Mammary microvascular endothelial cell (primary cell): Measurements from ENCODE around the gene TWSG1. TPM values are rescaled to one million over a fixed set of nuclear protein-coding genes. Genes with fewer than 3 reads are reported as not detected.

ENCODE experiments used
- total RNA-seq: library from RNA; depleted of rRNA; stranded (reverse); fragments of >200 nt; gene quantifications from 2 replicates; pipeline ENCODE4 v1.2.3, GENCODE V29; 2015

Gene TWSG1
- 81.7 and 86.2 TPM in 2 replicates for total RNA-seq

DNA sequence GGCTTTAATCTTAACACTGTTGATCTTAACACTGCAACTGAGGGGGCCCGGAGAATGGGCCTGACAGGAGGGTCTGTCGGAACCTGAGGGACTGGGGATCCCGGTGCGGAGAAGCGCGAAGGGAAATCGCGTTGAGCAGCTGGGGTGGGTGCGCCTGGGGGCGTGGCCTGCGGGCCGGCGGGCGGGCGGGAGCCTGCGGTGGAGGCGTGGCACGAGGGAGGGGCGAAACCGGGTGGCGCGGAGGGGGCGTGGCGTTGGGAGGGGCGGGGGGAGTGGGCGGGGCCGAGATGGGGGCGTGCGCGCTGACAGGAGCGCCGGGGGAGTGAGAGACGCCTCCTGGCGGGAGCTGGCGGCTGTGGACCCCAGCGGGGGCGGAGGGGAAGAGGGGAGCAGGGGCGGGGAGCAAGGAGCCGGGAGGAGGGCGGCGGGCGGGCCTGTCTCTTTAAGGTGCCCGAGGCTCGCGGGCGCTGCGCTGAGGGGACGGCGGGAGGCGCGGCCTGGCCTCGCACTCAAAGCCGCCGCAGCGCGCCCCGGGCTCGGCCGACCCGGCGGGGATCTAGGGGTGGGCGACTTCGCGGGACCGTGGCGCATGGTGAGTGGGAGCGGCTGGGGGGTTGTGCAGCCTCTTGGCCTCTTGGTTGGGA lies at the start of gene TWSG1:
Gene TWSG1 (plus strand): TSS at position 445 of the 644 bp plus-strand sequence. CDS start 2,457 bp downstream, outside the sequence.

Other genes starting within 250 kb of the TWSG1 start
- 223 and 233 TPM in 2 replicates for gene NDUFV2, start 232.1 kb upstream of the TWSG1 start, total RNA-seq
- 7.9 and 14.7 TPM in 2 replicates for gene ANKRD12, start 198.0 kb upstream of the TWSG1 start, total RNA-seq
- 81.4 and 85.1 TPM in 2 replicates for gene RALBP1, start 140.7 kb downstream of the TWSG1 start, total RNA-seq